Testis (tissue), 3 donors: Measurements from ENCODE around the gene PTP4A2. TPM values are rescaled to one million over a fixed set of nuclear protein-coding genes. Genes with fewer than 3 reads are reported as not detected.
"Not testable (repeated sequence)": the region's sequence is repeated elsewhere in the genome, so short reads cannot be mapped to it uniquely, and the experiment has no call there.

ENCODE experiments used
- DNase-seq: peaks from one replicate; pipeline ENCODE4 v3.0.0-alpha.2; 2019
- H3K27ac ChIP-seq, 2 donors: fragments of 200-600 bp; sonication (generic); one replicate each; pipeline ENCODE4 v1.5.1; 2019
- H3K27me3 ChIP-seq: fragments of 200-600 bp; sonication (generic); one replicate; pipeline ENCODE4 v1.5.1; 2019
- H3K36me3 ChIP-seq: fragments of 200-600 bp; sonication (generic); one replicate; pipeline ENCODE4 v1.5.1; 2017; ENCODE audit warnings: low read depth; ENCODE audit errors: missing control alignments
- H3K4me1 ChIP-seq: fragments of 200-600 bp; sonication (generic); one replicate; pipeline ENCODE4 v1.5.1; 2019
- H3K4me3 ChIP-seq, 2 donors: fragments of 200-600 bp; sonication (generic); one replicate each; pipeline ENCODE4 v1.5.1; 2017 to 2019
- H3K9me3 ChIP-seq: fragments of 200-600 bp; sonication (generic); one replicate; pipeline ENCODE4 v1.5.1; 2017
- POLR2A ChIP-seq: fragments of 450-650 bp; IDR thresholded peaks from one replicate; pipeline ENCODE4 v1.6.1; 2017; ENCODE audit warnings: antibody characterized with exemption, mild to moderate bottlenecking, moderate library complexity
- WGBS, 2 donors: methylation state at CpG; one replicate each; pipeline ENCODE4 v1.1.5; 2018; 5-methylcytosine and 5-hydroxymethylcytosine counted together
- intact Hi-C: fragments of 100-400 bp; cut with DNase I; formaldehyde crosslinking; loops from one replicate; pipeline ENCODE4 v1.15.1; 2023; ENCODE audit warnings: low total_unique reads
- polyA plus RNA-seq: library from polyadenylated mRNA; stranded (reverse); fragments of 350-450 nt; fragmentation: Illumina TruSeq; extraction: RNeasy Lipid Tissue Mini Kit (QIAGEN cat#74804); gene quantifications from one replicate; pipeline ENCODE4 v1.2.3, GENCODE V29; 2014; ENCODE audit warnings: low read depth, low replicate concordance; ENCODE audit not compliant: insufficient read depth
- total RNA-seq, 2 donors: library from RNA; depleted of rRNA; stranded (reverse); fragments of >200 nt; gene quantifications; one replicate each; pipeline ENCODE4 v1.2.3, GENCODE V29; 2016
- TF ChIP-seq, protein P1 (sequence below), 3 experiments: fragments of 450-650 bp in 2 of 3; fragments of 200-600 bp in 1 of 3; sonication (generic) in 1 of 3; IDR thresholded peaks; one replicate each; pipeline ENCODE4 v1.5.1; 2016 to 2019; ENCODE audit warnings: antibody characterized with exemption in 3 of 3, mild to moderate bottlenecking in 2 of 3, moderate library complexity in 1 of 3

The PTP4A2 gene
- total and polyA plus RNA-seq, 3 donors from 2014 or later, result 137 to 305 (median 189) TPM

DNA sequence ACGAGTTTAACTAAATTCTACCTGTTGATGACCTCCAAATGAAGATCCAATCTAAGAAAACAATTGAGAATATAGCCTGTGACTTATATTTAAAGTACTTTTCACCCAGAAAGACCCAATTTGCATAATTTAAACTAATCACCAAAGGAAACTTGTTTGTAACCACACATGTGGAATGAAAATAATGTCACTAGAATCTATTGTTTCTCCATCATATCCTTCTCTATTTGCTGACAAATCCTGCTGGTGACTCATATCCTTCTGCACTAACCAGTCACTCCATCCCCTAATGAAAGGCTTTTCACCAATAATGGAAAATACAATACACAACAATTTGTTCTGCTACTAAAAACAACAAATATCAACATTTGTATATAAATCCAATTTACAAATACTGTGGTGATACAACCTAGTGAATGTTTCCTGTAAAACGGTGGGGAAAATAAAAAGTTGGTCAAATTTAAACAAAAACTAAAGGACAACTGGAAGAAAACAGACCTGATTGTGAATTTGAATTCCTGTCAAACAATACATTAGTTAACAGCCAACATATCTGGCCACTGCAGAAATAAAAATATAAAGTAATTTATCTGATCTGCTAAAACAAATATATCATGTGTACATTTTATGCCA, 6.5 kb downstream of the PTP4A2 start:
- intact Hi-C loops, result no loop called here
- no peak overlapping the region for H3K4me3 ChIP-seq
- H3K4me1 ChIP-seq, result peaks cover 55% of the 10 kb centered on the region
- no peak for DNase-seq
- no peak overlapping the region for H3K27ac ChIP-seq
- no peaks in the 10 kb centered on the region for H3K36me3 ChIP-seq
- WGBS, 2 donors, result 44 to 48% methylated on average over 2 of the region's 2 CpGs
- no peaks in the 10 kb centered on the region for H3K9me3 ChIP-seq
- TF ChIP-seq, protein P1, sequence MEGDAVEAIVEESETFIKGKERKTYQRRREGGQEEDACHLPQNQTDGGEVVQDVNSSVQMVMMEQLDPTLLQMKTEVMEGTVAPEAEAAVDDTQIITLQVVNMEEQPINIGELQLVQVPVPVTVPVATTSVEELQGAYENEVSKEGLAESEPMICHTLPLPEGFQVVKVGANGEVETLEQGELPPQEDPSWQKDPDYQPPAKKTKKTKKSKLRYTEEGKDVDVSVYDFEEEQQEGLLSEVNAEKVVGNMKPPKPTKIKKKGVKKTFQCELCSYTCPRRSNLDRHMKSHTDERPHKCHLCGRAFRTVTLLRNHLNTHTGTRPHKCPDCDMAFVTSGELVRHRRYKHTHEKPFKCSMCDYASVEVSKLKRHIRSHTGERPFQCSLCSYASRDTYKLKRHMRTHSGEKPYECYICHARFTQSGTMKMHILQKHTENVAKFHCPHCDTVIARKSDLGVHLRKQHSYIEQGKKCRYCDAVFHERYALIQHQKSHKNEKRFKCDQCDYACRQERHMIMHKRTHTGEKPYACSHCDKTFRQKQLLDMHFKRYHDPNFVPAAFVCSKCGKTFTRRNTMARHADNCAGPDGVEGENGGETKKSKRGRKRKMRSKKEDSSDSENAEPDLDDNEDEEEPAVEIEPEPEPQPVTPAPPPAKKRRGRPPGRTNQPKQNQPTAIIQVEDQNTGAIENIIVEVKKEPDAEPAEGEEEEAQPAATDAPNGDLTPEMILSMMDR (IDR thresholded peaks at IDR 0.05), result no peak
- no peak for TF ChIP-seq POLR2A
- H3K27me3 ChIP-seq, result no peaks in the 10 kb centered on the region

DNA sequence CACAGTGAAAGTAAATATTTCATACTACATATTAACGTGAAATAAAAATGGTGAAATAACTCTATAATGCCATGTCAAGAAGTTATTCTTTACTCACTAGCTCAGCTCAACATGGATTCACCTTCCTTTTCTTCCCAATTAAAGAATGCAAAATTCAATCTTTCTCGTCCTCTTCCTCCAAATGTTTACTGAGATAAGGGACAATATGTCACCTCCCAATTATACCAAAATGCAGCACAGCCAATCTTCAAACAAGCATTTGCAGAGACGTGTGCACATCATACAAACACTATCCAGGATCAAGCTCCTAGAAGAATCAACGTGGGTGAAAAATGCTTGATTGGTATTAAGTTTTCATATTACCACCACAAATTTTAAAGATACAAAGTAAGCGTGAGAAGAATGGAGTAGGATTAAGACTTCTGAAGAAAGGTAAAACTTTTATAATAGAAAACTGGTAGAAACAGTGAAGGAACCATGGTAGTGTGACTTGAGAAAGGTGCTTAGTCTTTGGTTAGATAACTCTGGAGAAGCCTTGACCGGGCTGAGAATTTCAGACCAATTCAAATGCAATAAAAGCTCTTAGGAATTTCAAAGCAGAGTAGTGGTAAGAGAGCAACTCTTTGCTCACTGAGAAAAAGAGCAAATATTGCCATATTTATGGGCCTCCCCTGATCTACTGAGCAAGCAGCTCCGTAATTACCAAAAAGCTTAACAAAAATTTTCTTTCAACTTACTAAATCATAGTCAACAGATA, 7.2 kb downstream of the PTP4A2 start:
- 57 to 68% methylated on average over 7 of the region's 7 CpGs for WGBS, 2 donors
- no peak overlapping the region for H3K4me3 ChIP-seq
- intact Hi-C loops, result no loop called here
- H3K9me3 ChIP-seq, result no peaks in the 10 kb centered on the region
- H3K27me3 ChIP-seq, result no peaks in the 10 kb centered on the region
- H3K27ac ChIP-seq, result no peak overlapping the region
- no peak for TF ChIP-seq POLR2A
- no peak for DNase-seq
- no peaks in the 10 kb centered on the region for H3K36me3 ChIP-seq
- H3K4me1 ChIP-seq, result peaks cover 54% of the 10 kb centered on the region

DNA sequence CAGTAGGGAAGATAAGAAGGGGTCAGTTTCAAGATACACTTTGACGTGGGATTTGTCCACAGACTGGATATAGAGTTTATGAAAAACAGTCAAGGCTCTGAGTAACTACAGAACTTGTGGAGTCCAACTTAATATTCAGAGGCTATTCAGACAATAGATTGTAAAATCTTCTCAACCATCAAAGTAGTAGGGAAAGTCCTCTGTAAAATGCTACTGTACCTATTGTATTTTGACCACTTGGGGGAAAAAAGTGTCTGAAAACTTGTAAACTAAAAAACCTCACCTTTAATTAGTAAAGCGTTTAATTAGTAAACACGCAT, 10.5 kb downstream of the PTP4A2 start:
- TF ChIP-seq POLR2A, result no peak
- TF ChIP-seq, protein P1 (IDR thresholded peaks at IDR 0.05), result no peak
- Histone ChIP-seq H3K4me1 (peaks cover 64% of the 10 kb centered on the region), H3K27me3 (no peaks in the 10 kb centered on the region), H3K27ac (peak overlapping the region in 1 of 2 donors; percentile 2), H3K4me3 (no peak overlapping the region), H3K9me3 (no peaks in the 10 kb centered on the region), H3K36me3 (no peaks in the 10 kb centered on the region)
- intact Hi-C loops, result no loop called here
- DNase-seq, result no peak
- WGBS, 2 donors, result 59 to 91% methylated on average over 3 of the region's 3 CpGs

DNA sequence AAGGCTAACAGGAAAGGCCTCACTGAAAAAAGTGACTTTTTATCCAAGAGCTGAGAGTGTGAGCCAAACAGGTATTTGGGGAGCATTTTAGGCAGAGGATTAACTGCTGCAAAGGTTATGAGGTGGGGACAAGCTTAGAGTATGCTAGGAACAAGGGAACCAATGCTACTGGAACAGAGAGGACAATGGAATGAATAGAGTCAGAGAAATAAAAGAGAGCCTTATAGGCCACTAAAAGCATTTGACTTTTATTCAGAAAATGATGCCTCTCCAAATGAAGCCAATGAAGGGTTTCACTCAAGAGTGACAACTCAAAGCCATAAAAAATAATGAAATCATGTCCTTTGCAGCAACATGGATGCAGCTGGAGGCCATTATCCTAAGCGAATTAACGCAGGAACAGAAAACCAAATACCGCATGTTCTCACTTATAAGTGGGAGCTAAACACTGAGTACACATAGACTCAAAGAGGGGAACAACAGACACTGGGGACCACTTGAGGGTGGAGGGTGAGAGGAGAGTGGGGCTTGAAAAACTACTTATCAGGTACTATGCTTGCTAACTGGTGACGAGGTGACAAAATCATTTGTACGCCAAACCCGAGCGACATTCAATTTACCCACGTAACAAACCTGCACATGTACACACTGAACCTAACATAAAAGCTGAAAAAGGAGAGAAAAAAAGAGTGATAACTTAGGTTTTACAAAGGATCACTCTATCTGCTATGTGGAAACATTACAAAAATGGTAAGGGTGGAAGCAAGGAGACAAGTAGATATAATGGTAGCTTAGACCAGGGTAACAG, 11.1 kb downstream of the PTP4A2 start:
- Histone ChIP-seq H3K9me3 (no peaks in the 10 kb centered on the region), H3K27ac (peak overlapping the region; percentile 2 to 25), H3K4me3 (no peak overlapping the region), H3K27me3 (no peaks in the 10 kb centered on the region), H3K4me1 (peaks cover 68% of the 10 kb centered on the region), H3K36me3 (no peaks in the 10 kb centered on the region)
- WGBS, 2 donors, result 71 to 76% methylated on average over 8 of the region's 8 CpGs
- intact Hi-C loops, result no loop called here
- TF ChIP-seq, protein P1 (IDR thresholded peaks at IDR 0.05), result no peak
- TF ChIP-seq POLR2A, result no peak
- DNase-seq, result no peak

DNA sequence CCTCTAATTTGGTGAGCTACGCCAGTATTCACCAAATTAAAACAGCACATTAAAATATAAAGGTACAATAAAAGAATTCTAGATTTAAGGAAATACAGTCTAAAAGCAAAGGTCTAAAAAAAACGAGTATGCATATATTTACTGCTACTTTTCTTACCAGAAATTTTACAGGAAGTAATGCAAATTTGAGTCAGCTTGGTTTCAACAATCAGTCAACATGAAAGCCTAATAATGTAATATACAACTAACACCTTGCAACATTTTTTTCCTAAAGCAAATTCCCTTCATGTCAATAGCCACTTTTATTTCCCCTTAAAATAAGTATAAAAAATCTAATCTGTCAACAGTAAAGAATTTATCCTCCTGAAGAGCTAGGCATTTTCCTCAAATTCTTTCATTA, 11.9 kb downstream of the PTP4A2 start:
- intact Hi-C loops, result no loop called here
- no peak overlapping the region for H3K27ac ChIP-seq
- H3K4me1 ChIP-seq, result peaks cover 69% of the 10 kb centered on the region
- WGBS, 2 donors, result 70 to 75% methylated on average over 2 of the region's 2 CpGs
- TF ChIP-seq, protein P1 (IDR thresholded peaks at IDR 0.05), result no peak
- no peak for TF ChIP-seq POLR2A
- no peaks in the 10 kb centered on the region for H3K9me3 ChIP-seq
- H3K36me3 ChIP-seq, result no peaks in the 10 kb centered on the region
- no peaks in the 10 kb centered on the region for H3K27me3 ChIP-seq
- DNase-seq, result no peak
- H3K4me3 ChIP-seq, result no peak overlapping the region

DNA sequence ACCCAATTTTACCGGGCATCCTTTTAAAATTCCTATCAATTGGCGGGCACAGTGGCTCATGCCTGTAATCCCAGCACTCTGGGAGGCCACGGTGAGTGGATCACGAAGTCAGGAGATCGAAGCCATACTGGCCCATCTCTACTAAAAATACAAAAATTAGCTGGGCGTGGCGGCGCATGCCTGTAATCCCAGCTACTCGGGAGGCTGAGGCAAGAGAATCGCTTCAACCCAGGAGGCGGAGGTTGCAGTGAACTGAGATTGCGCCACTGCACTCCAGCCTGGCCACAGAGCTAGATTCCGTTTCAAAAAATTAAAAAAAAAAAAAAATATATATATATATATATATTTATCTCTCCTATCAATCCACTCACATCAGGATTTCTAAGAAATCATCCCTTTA, 12.3 kb downstream of the PTP4A2 start:
- intact Hi-C loops, H3K9me3 ChIP-seq, H3K27ac ChIP-seq, H3K27me3 ChIP-seq, H3K36me3 ChIP-seq, DNase-seq, H3K4me3 ChIP-seq: not testable (repeated sequence)
- 92 to 95% methylated on average over 13 of the region's 13 CpGs for WGBS, 2 donors
- peaks cover 69% of the 10 kb centered on the region for H3K4me1 ChIP-seq
